Stimulated activated naive B cell treated with anti-CD40 and anti-IgM and Interleukin-4, amounts not matched to agents 10 μg/mL and 1 μg/mL and 100 μg/mL, for 72 hours (primary cell): ENCODE measurements around the gene BBOX1.
"Not testable (repeated sequence)": the region's sequence is repeated elsewhere in the genome, so short reads cannot be mapped to it uniquely, and the experiment has no call there.

Source experiments
- ATAC-seq, 2 donors: fragments of 150-1000 bp; cut with Tn5 transposase; replicated peaks; 2 replicates each; pipeline ENCODE4 v1.10.0; 2021; ENCODE audit warnings: moderate library complexity in 1 of 2
- DNase-seq: peaks from one replicate; pipeline ENCODE4 v3.0.0; 2021
- H3K27ac Mint-ChIP-seq: one replicate; pipeline ENCODE4 v1.8.0; 2022; ENCODE audit warnings: mild to moderate bottlenecking, mixed read lengths
- H3K27me3 Mint-ChIP-seq, 2 donors: one replicate each; pipeline ENCODE4 v1.8.0; 2022; ENCODE audit warnings: mixed read lengths in 2 of 2
- H3K36me3 Mint-ChIP-seq, 2 donors: one replicate each; pipeline ENCODE4 v1.8.0; 2022; ENCODE audit warnings: mixed read lengths in 2 of 2, mild to moderate bottlenecking in 1 of 2
- H3K4me1 Mint-ChIP-seq, 2 donors: one replicate each; pipeline ENCODE4 v1.8.0; 2022; ENCODE audit warnings: mixed read lengths in 2 of 2, mild to moderate bottlenecking in 1 of 2
- H3K4me3 Mint-ChIP-seq, 2 donors: one replicate each; pipeline ENCODE4 v1.8.0; 2022; ENCODE audit warnings: mild to moderate bottlenecking in 2 of 2, mixed read lengths in 2 of 2, moderate library complexity in 1 of 2
- H3K9me3 Mint-ChIP-seq, 2 donors: one replicate each; pipeline ENCODE4 v1.8.0; 2022; ENCODE audit warnings: mixed read lengths in 2 of 2, mild to moderate bottlenecking in 1 of 2

BBOX1 gene, protein sequence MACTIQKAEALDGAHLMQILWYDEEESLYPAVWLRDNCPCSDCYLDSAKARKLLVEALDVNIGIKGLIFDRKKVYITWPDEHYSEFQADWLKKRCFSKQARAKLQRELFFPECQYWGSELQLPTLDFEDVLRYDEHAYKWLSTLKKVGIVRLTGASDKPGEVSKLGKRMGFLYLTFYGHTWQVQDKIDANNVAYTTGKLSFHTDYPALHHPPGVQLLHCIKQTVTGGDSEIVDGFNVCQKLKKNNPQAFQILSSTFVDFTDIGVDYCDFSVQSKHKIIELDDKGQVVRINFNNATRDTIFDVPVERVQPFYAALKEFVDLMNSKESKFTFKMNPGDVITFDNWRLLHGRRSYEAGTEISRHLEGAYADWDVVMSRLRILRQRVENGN

DNA sequence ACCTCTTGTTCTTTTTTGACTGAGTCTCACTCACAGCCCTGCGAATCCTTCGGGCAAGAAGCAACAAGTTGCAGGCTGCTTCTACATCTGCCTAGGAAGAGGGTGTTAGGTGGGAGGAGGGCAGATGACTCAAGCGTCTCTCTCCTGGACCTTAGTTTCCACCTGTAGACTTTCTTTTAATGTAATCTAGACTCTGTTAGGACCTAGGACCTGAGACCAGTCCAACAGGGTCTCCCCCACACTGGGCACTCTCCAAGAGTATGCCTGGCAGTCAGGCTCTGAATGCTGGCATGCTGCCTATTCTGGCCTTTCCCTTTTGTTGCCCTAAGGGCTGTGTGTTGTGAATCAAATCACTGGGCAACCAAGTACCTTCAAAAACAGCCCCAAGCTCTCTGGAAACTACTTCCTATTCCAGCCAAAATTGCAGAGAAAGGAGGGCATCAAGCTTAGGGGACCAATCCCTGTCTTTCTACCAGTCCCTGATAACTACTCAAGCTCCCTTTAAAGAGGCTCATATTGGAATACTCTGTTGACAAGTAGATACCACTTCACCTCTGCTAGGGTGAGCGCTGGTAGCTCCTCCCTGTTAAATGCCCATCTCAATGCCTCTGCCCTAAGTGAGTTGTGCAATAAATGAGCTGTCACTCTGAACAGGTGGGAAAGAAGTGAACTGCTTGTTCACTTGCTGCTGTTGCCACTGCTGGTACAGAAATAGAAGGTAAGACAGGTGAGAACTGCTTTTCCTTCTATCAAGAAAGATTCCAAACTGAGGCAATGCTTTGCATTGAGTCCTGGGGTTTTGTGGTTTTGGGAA is at the start of gene BBOX1:
TSS of gene BBOX1 (plus strand) at position 514 of the 814 bp plus-strand sequence. CDS start 14,616 bp downstream, outside the sequence.
- Mint-ChIP-seq H3K36me3 (no peaks in the 10 kb centered on the region), H3K4me1 (no peaks in the 10 kb centered on the region), H3K27ac (no peak within 1 kb of the TSS), H3K4me3 (no peak within 1 kb of the TSS), H3K9me3 (peaks cover 19 to 28% of the 10 kb centered on the region in 2 donors), H3K27me3 (no peaks in the 10 kb centered on the region)
- no peak for ATAC-seq
- DNase-seq: no peak

DNA sequence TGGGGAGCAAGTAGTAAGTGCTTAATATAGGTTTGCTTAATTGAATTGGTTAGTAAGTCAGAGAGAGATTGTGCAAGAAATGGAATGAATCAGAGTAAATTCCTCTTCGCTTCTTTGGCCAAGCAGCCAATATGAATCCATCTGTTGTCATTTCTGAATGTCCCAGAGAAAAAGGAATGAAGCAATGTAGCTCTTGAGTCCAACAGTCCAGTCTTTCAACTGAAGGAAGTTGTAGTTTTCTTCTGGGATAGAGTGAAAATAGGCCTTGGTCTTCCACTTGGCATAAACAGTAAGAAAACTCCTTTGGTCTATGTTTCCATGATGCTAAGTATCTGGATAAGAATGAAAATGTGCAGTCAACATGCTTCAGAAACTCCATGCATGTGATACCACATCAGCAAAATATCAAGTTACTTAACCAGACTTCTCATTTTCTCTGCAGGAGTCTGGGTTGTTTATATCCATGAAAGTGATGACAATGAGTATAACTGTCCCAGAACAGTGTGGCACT is 48.5 kb upstream of the BBOX1 start:
- DNase-seq: no peak

DNA sequence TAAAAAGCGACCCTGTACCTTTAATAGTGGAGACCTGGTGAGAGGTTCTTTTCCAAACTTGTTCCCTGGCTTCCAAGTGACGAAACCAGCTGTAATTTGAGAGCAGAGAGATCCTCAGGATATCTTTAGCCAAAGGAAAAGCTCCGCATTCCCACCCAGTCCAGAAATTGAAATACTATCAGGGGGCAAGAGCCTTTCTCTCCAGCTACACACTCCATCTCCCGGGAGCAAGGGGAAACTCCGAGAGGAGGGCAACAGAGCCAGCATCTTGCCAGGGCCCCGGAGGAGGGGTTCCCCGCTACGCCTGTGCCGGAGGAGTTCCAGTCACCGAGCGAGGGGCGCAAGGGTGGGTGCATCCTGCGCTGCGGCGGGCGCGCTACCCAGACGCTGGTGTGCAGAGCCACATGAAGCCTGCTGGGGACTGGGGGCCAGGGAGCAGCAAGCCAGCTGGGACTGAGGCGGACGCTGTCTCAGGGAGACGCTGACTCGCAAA is 46.6 kb upstream of the BBOX1 start, which contains the start of gene FIBIN:
TSS of gene FIBIN (plus strand) at position 148 of the 493 bp plus-strand sequence. CDS start 415 bp downstream, outside the sequence.
- Mint-ChIP-seq H3K36me3 (no peaks in the 10 kb centered on the region), H3K9me3 (no peaks in the 10 kb centered on the region), H3K4me3 (no peak within 1 kb of the TSS), H3K4me1 (no peaks in the 10 kb centered on the region), H3K27ac (no peak within 1 kb of the TSS), H3K27me3 (no peaks in the 10 kb centered on the region)
- DNase-seq (no peak), ATAC-seq (no peak)

More for the DNA sequence above, 48.5 kb upstream of the BBOX1 start:
- Mint-ChIP-seq H3K4me3 (no peak overlapping the region), H3K27me3 (no peaks in the 10 kb centered on the region), H3K4me1 (no peaks in the 10 kb centered on the region), H3K36me3 (no peaks in the 10 kb centered on the region), H3K27ac (no peak overlapping the region), H3K9me3 (no peaks in the 10 kb centered on the region)
- no peak for ATAC-seq

DNA sequence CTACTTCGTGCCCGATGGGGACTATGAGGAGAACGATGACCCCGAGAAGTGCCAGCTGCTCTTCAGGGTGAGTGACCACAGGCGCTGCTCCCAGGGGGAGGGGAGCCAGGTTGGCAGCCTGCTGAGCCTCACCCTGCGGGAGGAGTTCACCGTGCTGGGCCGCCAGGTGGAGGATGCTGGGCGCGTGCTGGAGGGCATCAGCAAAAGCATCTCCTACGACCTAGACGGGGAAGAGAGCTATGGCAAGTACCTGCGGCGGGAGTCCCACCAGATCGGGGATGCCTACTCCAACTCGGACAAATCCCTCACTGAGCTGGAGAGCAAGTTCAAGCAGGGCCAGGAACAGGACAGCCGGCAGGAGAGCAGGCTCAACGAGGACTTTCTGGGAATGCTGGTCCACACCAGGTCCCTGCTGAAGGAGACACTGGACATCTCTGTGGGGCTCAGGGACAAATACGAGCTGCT is 46.0 kb upstream of the BBOX1 start:
- H3K27me3 Mint-ChIP-seq: no peaks in the 10 kb centered on the region
- H3K4me3 Mint-ChIP-seq: no peak overlapping the region
- DNase-seq (no peak), ATAC-seq (no peak)
- no peak overlapping the region for H3K27ac Mint-ChIP-seq
- H3K4me1 Mint-ChIP-seq: no peaks in the 10 kb centered on the region
- no peaks in the 10 kb centered on the region for H3K9me3 Mint-ChIP-seq
- no peaks in the 10 kb centered on the region for H3K36me3 Mint-ChIP-seq

DNA sequence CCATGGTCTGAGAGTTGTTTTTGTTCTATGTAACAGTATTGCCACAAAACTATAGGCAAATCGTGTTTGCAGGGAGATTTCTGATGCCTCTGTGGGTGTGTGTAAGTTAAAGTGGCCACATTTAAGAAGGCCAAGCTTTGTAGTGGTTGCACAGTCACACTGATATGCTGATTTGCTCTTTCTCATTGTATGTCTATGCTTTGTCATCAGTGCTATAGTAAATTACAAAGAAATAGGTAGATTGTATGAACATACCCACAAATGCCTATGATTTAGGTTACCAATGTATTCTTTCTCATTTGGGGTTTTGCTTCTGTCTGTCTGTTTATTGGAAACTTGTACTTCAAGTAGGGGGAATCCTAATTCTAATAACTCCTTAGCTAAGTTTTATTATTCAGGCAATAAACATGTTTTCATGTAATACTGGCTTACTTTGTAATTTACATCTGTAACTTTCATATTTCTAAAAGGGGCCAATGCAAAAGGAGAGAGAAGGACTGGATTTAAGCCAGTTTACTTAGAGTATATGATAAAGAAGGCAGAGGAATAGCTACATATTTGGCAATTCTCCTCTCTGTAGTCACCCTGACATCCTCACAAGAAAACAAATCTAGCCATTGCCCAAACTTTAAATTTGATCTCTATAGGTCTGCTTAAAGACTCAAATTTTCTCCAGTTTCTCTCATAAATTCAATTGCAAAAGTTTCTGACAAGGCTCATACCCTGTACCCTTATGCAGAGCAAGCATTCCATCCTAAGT is 44.7 kb upstream of the BBOX1 start:
- Mint-ChIP-seq H3K4me1 (no peaks in the 10 kb centered on the region), H3K4me3 (no peak overlapping the region), H3K36me3 (no peaks in the 10 kb centered on the region), H3K9me3 (no peaks in the 10 kb centered on the region), H3K27ac (no peak overlapping the region), H3K27me3 (no peaks in the 10 kb centered on the region)
- ATAC-seq (no peak), DNase-seq (no peak)

DNA sequence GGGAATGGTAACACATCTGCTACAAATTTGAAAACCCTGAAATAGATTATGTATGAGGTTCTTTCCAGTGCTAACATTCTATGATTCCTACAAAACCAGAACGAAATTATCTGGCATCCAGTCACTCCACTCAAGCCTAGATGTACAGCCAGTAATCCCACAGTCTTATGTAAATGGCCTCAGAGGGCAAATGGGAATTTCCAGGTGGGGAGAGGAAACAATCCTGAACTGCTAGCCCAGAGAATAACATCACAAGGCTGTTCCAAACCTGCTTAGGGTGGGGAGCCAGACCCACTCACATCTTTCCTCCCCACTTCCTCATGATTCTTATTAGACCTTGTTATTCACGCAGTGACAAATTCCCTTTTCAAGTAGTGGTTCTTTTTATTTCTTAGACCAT is 43.2 kb upstream of the BBOX1 start:
- Mint-ChIP-seq H3K27me3 (no peaks in the 10 kb centered on the region), H3K36me3 (no peaks in the 10 kb centered on the region), H3K27ac (no peak overlapping the region), H3K9me3 (no peaks in the 10 kb centered on the region), H3K4me3 (no peak overlapping the region), H3K4me1 (no peaks in the 10 kb centered on the region)
- ATAC-seq (no peak), DNase-seq (no peak)

DNA sequence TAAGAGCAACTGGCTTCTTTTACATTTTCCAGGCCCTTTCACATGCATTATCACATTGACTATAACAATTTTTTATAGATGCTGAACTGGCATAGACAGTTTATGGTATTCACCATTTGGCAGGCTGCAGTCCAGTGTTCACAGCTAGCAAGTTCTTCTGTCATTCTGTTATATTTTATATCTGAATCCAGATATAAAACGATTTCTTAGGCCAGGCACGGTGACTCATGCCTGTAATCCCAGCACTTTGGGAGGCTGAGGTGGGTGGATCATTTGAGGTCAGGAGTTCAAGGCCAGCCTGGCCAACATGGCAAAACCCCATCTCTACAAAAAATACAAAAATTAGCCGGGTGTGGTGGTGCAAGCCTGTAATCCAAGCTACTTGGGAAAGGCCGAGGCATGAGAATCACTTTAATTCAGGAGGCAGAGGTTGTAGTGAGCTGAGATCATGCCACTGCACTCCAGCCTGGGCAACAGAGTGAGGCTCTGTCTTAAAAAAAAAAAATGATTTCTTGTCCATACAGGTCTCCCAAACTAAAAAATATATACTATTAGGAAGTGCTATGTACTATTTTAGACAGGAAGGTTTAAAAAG is 39.4 kb upstream of the BBOX1 start:
- H3K4me3 Mint-ChIP-seq, DNase-seq, ATAC-seq, H3K36me3 Mint-ChIP-seq, H3K4me1 Mint-ChIP-seq, H3K27me3 Mint-ChIP-seq, H3K27ac Mint-ChIP-seq, H3K9me3 Mint-ChIP-seq: not testable (repeated sequence)

DNA sequence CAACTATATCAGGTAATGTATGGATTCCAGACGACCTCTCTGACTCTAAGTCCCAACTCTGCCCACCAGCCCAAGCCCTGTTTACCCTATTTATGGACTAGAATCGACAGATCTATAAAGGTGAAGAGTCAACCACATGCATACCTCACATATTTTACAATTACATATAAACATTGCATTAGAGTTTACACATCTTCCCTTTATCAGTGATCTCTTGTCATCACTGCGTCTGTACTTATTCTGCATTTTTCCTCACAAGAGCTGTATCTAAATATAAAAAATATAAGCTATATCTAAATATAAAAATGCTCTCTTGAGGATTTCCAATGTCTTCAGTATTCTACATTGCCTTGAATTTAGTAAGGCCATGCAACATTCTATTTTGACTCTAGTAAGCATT is 38.2 kb upstream of the BBOX1 start:
- Mint-ChIP-seq H3K36me3 (no peaks in the 10 kb centered on the region), H3K4me3 (no peak overlapping the region), H3K9me3 (no peaks in the 10 kb centered on the region), H3K27ac (no peak overlapping the region), H3K27me3 (no peaks in the 10 kb centered on the region), H3K4me1 (no peaks in the 10 kb centered on the region)
- ATAC-seq: no peak
- DNase-seq: no peak

DNA sequence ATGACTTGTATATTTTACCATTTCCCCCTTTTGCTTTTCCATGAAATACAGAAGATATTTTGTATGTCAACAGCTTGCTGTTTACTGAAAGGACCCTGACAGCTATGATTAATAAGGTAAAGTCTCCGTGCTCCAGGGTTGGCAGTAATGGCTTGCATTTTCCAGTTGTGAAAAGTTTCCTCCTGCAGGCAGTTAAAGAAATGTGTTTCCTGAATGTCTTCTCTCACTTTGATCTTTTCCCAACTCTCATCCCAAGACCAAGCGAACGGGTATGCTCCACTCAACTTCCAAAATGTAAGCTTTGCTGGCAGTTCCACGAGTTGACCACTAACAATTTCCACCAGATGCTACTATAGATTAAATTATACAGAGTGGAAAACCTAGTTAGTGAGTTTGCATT is 37.8 kb upstream of the BBOX1 start:
- H3K4me3 Mint-ChIP-seq: no peak overlapping the region
- H3K27me3 Mint-ChIP-seq: no peaks in the 10 kb centered on the region
- no peaks in the 10 kb centered on the region for H3K9me3 Mint-ChIP-seq
- no peaks in the 10 kb centered on the region for H3K36me3 Mint-ChIP-seq
- ATAC-seq (no peak), DNase-seq (no peak)
- H3K27ac Mint-ChIP-seq: no peak overlapping the region
- no peaks in the 10 kb centered on the region for H3K4me1 Mint-ChIP-seq

DNA sequence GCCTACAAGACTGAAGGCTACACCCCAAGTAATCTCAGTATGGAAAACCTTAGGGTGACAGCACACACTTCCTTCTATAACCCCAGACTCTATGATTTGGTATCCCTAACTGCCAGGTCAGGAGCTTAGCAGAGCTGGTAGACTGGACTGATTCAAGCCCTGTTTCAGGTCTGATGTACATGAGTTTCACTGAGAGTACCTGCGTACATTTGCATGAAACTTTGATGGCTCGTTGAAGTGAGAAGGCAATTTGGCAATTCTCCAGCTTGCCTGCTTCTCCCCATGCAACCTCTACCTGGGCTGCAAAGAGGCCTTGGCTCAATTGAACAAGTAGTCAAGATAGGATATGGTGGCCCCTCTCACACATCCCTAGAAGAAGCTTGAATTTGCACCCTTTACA is 36.5 kb upstream of the BBOX1 start:
- H3K4me3 Mint-ChIP-seq: no peak overlapping the region
- no peak overlapping the region for H3K27ac Mint-ChIP-seq
- H3K27me3 Mint-ChIP-seq: no peaks in the 10 kb centered on the region
- no peak for ATAC-seq
- no peaks in the 10 kb centered on the region for H3K36me3 Mint-ChIP-seq
- H3K9me3 Mint-ChIP-seq: no peaks in the 10 kb centered on the region
- no peaks in the 10 kb centered on the region for H3K4me1 Mint-ChIP-seq
- no peak for DNase-seq

DNA sequence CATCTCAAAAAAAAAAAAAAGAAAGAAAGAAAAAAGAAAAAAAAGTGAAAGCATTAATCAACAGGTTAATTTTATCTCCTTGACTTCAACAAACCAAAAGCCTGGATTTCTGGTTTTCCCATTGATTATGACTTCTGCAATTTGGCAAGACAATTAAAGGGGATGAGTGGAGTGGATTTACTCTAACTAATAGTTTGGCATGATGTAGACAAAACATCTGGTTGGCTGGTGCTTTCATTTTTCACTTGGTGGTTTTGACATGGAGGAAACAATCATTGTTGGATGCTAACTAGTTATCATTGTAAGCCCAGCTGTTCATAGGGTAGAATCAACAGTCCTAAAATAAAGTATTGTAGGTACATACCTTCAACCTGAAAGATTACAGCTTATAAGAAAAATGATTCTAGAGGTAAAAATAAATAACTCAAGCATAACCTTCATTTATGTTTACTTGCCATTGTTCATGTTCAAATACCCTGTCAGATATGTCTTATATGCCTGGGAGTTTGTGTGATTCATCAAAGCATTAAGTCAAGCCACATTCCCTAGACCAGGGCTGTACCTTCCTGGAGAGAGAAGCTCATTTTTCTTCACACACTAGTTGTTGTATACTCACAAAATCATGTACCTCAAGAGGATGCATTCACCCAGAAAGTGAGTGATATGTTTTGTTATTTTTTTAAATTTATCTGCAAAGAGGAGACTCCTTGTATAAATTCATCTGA is 31.6 kb upstream of the BBOX1 start:
- DNase-seq: no peak
- H3K27ac Mint-ChIP-seq: no peak overlapping the region
- H3K9me3 Mint-ChIP-seq: no peaks in the 10 kb centered on the region
- ATAC-seq: no peak
- H3K4me3 Mint-ChIP-seq: no peak overlapping the region
- H3K4me1 Mint-ChIP-seq: no peaks in the 10 kb centered on the region
- no peaks in the 10 kb centered on the region for H3K36me3 Mint-ChIP-seq
- H3K27me3 Mint-ChIP-seq: no peaks in the 10 kb centered on the region

DNA sequence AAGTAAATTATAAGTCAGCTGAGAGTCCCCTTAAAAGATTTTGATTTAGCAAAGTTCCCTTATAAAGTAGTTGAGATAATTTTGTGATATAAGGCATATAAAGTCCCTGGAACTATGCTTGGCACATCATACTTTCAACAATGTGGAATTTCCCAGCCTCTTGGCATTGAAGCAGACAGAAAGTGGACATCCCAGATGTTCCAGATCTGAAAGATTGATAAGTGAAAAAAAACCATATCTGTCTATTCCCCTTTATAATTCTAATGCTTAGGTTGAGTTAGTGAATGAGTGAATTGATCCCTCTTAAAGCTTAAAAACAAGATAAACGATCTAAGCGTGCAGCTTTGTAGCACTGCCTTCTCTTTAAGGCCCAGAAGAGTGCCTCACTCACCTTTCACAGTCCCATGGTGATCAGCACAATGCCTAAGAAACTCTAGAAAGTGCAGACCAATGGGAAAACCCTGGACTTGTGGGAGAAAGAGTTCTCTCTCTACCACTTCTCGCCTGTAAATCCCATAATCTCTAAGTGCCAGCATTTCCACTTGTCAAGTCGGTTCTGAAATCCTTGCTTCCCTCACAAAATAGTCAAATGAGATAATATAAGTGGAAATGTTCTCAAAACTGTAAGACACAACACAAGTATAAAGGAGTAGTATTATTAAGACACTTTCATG is 28.9 kb upstream of the BBOX1 start:
- H3K36me3 Mint-ChIP-seq: no peaks in the 10 kb centered on the region
- H3K27me3 Mint-ChIP-seq: no peaks in the 10 kb centered on the region
- ATAC-seq (no peak), DNase-seq (no peak)
- H3K27ac Mint-ChIP-seq: no peak overlapping the region
- no peaks in the 10 kb centered on the region for H3K9me3 Mint-ChIP-seq
- no peak overlapping the region for H3K4me3 Mint-ChIP-seq
- H3K4me1 Mint-ChIP-seq: no peaks in the 10 kb centered on the region
